ENCODE results near the gene SLC25A22.
A peak's percentile ranks its signal among the peaks of the same experiment; 100 is the strongest.

SLC25A22 gene

DNA sequence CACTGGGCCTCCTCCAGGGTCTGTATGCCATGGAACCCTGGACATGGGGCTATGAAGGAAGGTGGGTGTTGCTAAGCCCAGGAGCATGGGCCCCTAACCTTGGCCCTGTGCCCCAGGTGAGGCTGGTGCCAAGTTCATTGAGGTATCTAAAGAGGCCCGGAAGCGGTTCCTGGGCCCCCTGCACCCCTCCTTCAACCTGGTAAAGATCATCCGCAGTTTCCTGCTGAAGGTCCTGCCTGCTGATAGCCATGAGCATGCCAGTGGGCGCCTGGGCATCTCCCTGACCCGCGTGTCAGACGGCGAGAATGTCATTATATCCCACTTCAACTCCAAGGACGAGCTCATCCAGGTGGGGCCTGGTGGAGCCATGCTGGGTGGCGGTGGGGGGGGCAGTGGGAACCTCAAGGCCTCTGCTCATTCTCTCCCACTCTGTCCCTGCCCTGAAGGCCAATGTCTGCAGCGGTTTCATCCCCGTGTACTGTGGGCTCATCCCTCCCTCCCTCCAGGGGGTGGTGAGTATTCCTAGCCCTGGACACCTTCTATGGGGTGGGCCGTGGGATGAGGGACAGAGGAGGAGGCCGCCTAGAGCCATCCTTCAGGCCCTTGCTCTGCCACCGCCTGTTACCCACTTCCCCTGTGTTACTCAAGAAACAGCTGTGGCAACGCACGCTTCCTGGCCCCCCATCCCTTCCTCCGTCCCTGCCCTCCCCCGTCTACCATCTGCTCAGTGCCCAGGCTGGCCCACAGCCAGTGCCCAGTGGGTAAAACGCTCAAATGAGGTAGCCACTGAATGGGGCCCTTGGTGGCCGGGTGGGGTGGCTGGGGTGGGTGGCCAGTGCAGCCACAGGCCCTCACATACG lies 23.7 kb upstream of the SLC25A22 start:
- no peak for DNase-seq
- ATAC-seq = no peak

GRCh38 chr11:820655-821511 lies 22.8 kb upstream of the SLC25A22 start:
- DNase-seq (no peak), ATAC-seq (no peak)

- ATAC-seq = peak; percentile 61
- DNase-seq = peak; percentile 95
Observed at GRCh38 chr11:819943-820649, 22.0 kb upstream of the SLC25A22 start.

DNA sequence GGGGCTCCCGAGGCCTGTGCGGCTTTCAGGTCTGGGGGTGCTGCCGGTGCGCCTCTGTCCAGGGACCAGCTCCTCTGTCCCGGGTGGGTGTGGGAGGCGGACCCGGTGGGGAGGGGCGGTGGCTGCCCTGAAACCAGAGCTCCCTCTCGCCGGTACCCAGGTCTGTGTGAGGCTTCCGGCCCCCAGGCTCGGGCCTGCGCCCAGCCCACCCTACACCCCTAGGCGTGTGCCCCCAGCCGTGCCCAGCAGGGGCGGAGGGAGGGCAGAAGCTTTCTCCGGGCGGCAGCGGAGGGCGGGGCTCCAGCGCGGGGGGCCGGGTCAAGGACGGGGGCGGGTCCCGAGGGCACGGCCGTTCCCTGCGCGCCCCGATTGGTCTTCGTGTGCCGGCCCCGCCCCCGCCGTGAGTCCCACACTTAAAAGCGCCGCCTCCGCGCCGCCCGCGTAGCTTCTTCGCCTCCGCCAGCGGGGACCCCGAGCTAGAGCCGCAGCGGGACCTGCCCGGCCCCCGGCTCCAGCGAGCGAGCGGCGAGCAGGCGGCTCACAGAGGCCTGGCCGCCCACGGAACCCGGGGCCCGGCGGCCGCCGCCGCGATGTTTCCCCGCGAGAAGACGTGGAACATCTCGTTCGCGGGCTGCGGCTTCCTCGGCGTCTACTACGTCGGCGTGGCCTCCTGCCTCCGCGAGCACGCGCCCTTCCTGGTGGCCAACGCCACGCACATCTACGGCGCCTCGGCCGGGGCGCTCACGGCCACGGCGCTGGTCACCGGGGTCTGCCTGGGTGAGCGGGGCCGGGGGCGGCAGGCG lies 21.2 kb upstream of the SLC25A22 start:
- DNase-seq = peak; percentile 94
- peak; percentile 74 for ATAC-seq

GRCh38 chr11:818396-819128 lies 20.5 kb upstream of the SLC25A22 start, which contains the start of gene PNPLA2:
TSS of gene PNPLA2 (plus strand) at chr11:818914. CDS start at chr11:819719, 805 bp downstream.
- no peak for ATAC-seq
- no peak for DNase-seq

DNA sequence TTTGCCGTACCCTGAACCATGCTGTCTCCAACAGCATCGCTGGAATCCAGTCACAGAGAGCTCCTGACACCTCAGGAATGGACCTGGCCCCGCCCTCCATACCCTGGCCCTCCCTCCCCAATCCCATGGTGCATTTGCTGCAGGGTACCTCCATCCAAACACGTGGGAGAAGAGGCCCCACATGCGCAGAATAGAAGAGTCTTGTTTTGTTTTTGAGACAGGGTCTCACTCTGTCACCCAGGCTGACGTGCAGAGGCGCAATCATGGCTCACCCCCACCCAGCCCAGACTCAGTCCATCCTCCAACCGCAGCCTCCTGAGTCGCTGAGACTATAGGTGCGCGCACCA lies 18.3 kb upstream of the SLC25A22 start:
- no peak for ATAC-seq

GRCh38 chr11:815675-816432 lies 17.8 kb upstream of the SLC25A22 start:
- no peak for DNase-seq
- no peak for ATAC-seq

More for the DNA sequence above, 18.3 kb upstream of the SLC25A22 start:
- DNase-seq = no peak

- ATAC-seq (no peak), DNase-seq (peak; percentile 41)
Observed at GRCh38 chr11:813456-814096, 15.5 kb upstream of the SLC25A22 start.

DNA sequence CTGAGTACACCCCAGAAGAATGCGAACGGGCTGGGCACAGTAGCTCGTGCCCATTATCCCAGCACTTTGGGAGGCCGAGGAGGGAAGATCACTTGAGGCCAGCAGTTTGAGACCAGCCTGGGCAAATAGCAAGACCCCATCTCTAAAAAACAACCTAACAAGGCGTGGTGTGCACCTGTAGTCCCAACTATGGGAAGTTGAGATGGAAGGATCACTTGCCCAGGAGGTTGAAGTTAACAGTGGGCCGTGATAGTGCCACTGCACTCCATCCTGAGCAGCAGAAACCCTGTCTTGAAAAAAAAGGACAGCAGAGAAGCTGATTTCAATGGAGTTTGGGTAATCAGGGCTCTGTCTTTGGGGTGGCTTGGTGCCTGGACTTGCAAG lies 15.0 kb upstream of the SLC25A22 start:
- ATAC-seq (no peak), DNase-seq (no peak)

- DNase-seq = no peak
Observed at GRCh38 chr11:812390-812789, 14.3 kb upstream of the SLC25A22 start.

DNA sequence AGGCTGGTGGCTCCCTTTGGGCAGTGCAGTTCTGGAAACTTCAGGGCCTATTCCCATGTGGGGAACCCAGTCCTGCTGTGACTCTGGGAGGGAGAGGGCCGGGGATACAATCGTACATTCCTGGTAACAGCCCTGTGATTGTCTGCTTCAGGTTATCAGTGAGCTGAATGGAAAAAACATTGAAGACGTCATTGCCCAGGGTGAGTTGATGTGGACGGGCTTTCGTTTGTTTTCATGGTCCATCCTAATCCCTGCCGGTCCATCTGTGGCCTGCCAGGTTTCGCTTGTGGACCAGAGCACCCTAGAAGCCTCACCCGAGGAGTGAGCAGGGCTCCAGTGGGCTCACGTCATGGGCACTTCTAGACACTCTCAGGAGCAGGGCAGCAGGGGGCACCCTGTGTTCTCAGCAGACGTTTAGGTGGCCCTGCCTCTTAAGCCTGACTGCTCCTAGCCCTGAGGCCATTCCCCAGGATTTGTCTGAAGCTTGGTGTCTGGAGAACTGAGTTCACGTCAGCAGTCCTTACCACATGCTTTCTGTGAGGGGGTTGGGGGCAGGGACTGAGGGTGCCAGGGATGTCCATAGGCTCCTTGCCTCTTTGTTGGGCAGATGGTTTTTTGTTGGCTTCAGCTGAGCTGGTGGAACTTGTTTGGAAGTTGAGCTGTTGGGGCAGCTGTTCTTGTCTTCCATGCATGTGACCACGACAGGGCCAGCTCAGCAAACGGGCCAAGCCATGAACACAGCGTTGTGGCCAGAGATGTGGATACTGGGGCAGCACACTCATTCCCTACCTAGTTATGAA lies 13.6 kb upstream of the SLC25A22 start:
- no peak for DNase-seq
- no peak for ATAC-seq

More at GRCh38 chr11:812390-812789, 14.3 kb upstream of the SLC25A22 start:
- ATAC-seq = no peak

GRCh38 chr11:810040-810567 lies 12.0 kb upstream of the SLC25A22 start:
- ATAC-seq (no peak), DNase-seq (no peak)

DNA sequence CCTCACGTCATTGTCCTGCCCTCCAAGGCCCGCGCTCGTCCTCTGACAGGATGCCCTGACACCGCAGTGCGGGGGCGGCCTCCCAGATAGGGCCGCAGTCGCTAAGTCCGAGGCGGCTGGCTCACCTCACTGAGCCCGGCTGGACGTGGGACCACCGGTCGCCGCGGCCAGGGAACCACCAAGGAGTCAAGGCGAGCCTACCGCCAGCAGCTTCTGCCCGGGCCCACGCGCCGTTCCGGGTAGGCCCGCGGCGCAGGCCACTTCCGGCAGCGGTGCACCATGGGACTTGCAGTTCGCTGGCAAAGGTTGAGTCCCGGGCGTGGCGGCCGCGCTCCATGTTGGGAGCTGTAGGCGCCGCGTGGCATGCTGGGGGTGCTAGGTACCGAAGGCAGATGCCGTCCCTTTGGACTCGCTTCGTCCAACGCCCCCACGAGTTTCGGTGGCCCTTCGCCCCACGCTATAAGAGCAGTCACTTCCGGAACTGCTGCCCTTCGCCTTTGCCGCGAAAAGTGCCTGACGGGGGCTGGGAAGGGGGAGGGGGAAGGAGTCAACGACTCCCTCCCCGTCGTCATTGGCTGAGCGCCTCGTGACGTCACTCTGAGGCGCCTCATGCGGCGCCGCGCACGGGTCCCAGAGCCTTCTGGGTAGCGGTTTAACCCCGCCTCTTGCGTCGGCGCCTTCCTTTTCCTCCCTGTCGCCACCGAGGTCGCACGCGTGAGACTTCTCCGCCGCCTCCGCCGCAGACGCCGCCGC lies 11.4 kb upstream of the SLC25A22 start, which contains the start of gene RPLP2:
Gene RPLP2, plus strand, starts transcription at position 681 of the 753 bp plus-strand sequence. CDS start 268 bp downstream, outside the sequence.
- ATAC-seq (peak; percentile 84), DNase-seq (peak; percentile 99)

DNA sequence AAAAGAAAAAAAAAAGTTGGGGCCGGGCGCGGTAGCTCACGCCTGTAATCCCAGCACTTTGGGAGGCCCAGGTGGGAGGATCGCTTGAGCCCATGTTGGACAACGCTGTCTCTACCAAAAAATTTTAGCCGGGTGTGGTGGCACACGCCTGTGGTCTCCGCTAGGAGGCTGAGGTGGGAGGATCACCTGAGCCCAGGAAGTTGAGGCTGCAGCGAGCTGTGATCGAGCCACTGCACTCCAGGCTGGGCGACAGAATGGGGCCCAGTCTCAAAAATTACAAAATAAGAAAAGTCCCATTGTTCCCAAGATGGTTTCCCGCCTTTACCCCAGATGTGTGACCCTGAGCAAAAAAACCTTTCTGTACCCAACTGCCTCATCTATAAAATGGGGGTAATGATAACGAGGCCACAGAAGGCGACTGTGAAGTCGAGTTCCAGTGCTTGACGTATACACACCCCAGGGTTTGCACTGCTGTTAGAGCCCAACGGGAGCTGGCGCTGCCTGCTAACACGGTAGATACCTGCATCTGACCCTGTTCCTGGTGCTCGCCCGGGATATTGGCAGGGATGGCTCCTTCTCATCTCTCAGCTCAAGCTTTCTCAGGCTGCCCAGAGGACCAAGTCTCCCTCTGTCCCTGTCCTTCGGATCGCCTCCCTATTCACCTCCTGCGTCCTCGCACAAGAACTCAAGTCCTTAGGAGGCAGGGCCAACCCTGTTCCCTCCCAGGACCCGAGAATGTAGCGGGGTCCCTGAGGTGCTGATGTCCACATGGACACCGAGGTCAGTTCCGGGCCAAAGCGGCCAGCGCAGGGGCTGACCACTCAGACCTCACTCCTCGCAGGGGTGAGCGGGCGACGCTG lies 10.6 kb upstream of the SLC25A22 start:
- DNase-seq = peak; percentile 51

DNA sequence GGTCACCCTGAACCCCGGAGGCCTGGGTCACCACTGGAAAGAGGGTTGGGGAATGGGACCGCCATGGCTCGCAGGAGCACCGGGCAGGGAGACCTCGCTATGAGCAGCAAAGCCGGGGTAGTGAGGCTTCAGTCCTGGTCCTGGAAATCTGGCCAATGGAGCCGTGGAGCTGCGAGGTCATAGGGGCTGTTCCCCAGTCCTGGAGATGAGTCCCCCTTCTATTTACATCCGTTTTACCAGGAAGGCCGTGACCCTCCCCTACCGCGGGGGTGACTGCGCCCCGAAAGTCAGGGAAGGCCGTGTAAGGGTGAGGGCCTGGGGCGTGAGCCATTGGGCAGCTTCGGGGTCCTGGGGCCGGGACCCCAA lies 6.5 kb upstream of the SLC25A22 start:
- ATAC-seq = no peak
- no peak for DNase-seq

More for the DNA sequence above, 10.6 kb upstream of the SLC25A22 start:
- ATAC-seq = no peak

- DNase-seq (no peak), ATAC-seq (no peak)
Observed at GRCh38 chr11:803770-804598, 5.9 kb upstream of the SLC25A22 start.

Measured in stimulated activated naive CD8-positive, alpha-beta T cell treated with anti-CD3 and anti-CD28 coated beads, Interleukin-15, Interleukin-2, amounts not matched to agents 100 U/mL and 50 U/mL, for 24 hours (primary cell).